GM23338 (cell line): Measurements from ENCODE around the gene ADAM15.

Experiments
- CREB1 ChIP-seq: fragments of 250-450 bp; sonication (Bioruptor Pico); IDR thresholded peaks from 2 replicates; pipeline ENCODE4 v1.5.0; 2020; ENCODE audit warnings: low read depth, mild to moderate bottlenecking, moderate library complexity
- EZH2 ChIP-seq: fragments of 200-600 bp; sonication (generic); IDR thresholded peaks from one replicate; pipeline ENCODE4 v1.8.0; 2017; ENCODE audit warnings: antibody characterized with exemption, mild to moderate bottlenecking, low read depth; ENCODE audit not compliant: unreplicated experiment
- EZH2phosphoT487 ChIP-seq: fragments of 200-600 bp; sonication (generic); IDR thresholded peaks from one replicate; pipeline ENCODE4 v1.8.1; 2018; ENCODE audit warnings: antibody characterized with exemption; ENCODE audit not compliant: unreplicated experiment
- JUNB ChIP-seq: IDR thresholded peaks from one replicate; pipeline ENCODE4 v1.6.1; 2016; ENCODE audit warnings: antibody characterized with exemption; ENCODE audit not compliant: unreplicated experiment
- NANOG ChIP-seq: IDR thresholded peaks from 2 replicates; pipeline ENCODE4 v1.6.1; 2016; ENCODE audit warnings: antibody characterized with exemption, borderline replicate concordance
- POLR2AphosphoS5 ChIP-seq: IDR thresholded peaks from 2 replicates; pipeline ENCODE4 v1.6.1; 2016; ENCODE audit warnings: antibody characterized with exemption, low read depth
- ZNF114 ChIP-seq: fragments of 250-450 bp; sonication (Bioruptor Pico); IDR thresholded peaks from 2 replicates; pipeline ENCODE4 v1.5.0; 2020; ENCODE audit warnings: mild to moderate bottlenecking, moderate library complexity
- TF ChIP-seq, protein P1 (sequence below), 2 experiments: fragments of 200-600 bp in 1 of 2; sonication (generic) in 1 of 2; conservative IDR thresholded peaks; 2 replicates each; pipeline versions ENCODE4 v1.5.1 to v1.6.1; 2016 to 2017; ENCODE audit warnings: antibody characterized with exemption in 2 of 2, low read depth in 2 of 2, mild to moderate bottlenecking in 2 of 2, moderate library complexity in 1 of 2
- TF ChIP-seq, protein P2 (sequence below): IDR thresholded peaks from one replicate; pipeline ENCODE4 v1.6.1; 2018; ENCODE audit warnings: antibody characterized with exemption; ENCODE audit not compliant: unreplicated experiment
- TF ChIP-seq, protein P3 (sequence below): fragments of 250-450 bp; sonication (Bioruptor Pico); IDR thresholded peaks from 2 replicates; pipeline ENCODE4 v1.5.0; 2020; ENCODE audit warnings: mild to moderate bottlenecking, moderate library complexity

DNA sequence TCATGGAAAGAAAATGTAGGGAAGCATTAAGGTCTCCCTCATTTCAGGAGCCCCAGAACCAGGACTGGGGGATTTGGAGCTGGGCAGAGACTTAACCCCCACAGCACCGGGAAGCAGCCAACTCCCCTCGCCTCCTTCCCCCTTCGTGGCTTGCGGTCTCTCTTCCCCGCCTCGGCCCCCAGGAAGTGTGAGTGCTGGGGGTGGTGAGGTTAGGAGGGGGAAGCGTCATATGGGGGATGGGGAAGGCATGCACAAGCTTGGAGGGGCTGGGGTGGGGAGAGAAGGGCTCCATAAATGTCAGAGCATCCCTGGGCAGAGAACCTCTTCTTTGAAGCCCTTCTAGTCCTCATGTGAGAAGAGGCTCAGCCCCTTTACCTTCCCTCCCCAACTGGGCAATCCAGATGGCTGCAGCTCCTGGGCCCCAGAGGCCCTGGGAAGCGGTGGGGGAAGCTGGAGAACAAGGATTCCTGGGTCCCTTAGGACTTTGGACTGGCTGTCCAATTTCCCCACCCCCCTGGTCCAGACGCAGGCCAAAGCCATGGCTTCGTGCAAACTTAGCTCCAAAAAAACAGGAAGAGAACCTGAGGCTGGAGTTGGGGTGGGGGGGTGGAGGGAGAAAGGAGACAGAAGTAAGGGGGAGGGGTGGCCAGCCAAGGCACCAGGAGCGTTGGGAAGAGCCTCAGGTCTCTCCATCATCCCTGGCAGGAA, 40.8 kb upstream of the ADAM15 start:
- TF ChIP-seq, protein P1, sequence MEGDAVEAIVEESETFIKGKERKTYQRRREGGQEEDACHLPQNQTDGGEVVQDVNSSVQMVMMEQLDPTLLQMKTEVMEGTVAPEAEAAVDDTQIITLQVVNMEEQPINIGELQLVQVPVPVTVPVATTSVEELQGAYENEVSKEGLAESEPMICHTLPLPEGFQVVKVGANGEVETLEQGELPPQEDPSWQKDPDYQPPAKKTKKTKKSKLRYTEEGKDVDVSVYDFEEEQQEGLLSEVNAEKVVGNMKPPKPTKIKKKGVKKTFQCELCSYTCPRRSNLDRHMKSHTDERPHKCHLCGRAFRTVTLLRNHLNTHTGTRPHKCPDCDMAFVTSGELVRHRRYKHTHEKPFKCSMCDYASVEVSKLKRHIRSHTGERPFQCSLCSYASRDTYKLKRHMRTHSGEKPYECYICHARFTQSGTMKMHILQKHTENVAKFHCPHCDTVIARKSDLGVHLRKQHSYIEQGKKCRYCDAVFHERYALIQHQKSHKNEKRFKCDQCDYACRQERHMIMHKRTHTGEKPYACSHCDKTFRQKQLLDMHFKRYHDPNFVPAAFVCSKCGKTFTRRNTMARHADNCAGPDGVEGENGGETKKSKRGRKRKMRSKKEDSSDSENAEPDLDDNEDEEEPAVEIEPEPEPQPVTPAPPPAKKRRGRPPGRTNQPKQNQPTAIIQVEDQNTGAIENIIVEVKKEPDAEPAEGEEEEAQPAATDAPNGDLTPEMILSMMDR (conservative IDR thresholded peaks at IDR 0.05; ENCODE audit: low read depth in 2 of 2), result no peak
- TF ChIP-seq POLR2AphosphoS5 (no peak), NANOG (no peak), EZH2 (no peak), JUNB (no peak), ZNF114 (CRISPR knock-in tag) (no peak), EZH2phosphoT487 (no peak), CREB1 (CRISPR knock-in tag) (no peak)
- TF ChIP-seq, protein P2, sequence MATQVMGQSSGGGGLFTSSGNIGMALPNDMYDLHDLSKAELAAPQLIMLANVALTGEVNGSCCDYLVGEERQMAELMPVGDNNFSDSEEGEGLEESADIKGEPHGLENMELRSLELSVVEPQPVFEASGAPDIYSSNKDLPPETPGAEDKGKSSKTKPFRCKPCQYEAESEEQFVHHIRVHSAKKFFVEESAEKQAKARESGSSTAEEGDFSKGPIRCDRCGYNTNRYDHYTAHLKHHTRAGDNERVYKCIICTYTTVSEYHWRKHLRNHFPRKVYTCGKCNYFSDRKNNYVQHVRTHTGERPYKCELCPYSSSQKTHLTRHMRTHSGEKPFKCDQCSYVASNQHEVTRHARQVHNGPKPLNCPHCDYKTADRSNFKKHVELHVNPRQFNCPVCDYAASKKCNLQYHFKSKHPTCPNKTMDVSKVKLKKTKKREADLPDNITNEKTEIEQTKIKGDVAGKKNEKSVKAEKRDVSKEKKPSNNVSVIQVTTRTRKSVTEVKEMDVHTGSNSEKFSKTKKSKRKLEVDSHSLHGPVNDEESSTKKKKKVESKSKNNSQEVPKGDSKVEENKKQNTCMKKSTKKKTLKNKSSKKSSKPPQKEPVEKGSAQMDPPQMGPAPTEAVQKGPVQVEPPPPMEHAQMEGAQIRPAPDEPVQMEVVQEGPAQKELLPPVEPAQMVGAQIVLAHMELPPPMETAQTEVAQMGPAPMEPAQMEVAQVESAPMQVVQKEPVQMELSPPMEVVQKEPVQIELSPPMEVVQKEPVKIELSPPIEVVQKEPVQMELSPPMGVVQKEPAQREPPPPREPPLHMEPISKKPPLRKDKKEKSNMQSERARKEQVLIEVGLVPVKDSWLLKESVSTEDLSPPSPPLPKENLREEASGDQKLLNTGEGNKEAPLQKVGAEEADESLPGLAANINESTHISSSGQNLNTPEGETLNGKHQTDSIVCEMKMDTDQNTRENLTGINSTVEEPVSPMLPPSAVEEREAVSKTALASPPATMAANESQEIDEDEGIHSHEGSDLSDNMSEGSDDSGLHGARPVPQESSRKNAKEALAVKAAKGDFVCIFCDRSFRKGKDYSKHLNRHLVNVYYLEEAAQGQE, result no peak
- TF ChIP-seq, protein P3, sequence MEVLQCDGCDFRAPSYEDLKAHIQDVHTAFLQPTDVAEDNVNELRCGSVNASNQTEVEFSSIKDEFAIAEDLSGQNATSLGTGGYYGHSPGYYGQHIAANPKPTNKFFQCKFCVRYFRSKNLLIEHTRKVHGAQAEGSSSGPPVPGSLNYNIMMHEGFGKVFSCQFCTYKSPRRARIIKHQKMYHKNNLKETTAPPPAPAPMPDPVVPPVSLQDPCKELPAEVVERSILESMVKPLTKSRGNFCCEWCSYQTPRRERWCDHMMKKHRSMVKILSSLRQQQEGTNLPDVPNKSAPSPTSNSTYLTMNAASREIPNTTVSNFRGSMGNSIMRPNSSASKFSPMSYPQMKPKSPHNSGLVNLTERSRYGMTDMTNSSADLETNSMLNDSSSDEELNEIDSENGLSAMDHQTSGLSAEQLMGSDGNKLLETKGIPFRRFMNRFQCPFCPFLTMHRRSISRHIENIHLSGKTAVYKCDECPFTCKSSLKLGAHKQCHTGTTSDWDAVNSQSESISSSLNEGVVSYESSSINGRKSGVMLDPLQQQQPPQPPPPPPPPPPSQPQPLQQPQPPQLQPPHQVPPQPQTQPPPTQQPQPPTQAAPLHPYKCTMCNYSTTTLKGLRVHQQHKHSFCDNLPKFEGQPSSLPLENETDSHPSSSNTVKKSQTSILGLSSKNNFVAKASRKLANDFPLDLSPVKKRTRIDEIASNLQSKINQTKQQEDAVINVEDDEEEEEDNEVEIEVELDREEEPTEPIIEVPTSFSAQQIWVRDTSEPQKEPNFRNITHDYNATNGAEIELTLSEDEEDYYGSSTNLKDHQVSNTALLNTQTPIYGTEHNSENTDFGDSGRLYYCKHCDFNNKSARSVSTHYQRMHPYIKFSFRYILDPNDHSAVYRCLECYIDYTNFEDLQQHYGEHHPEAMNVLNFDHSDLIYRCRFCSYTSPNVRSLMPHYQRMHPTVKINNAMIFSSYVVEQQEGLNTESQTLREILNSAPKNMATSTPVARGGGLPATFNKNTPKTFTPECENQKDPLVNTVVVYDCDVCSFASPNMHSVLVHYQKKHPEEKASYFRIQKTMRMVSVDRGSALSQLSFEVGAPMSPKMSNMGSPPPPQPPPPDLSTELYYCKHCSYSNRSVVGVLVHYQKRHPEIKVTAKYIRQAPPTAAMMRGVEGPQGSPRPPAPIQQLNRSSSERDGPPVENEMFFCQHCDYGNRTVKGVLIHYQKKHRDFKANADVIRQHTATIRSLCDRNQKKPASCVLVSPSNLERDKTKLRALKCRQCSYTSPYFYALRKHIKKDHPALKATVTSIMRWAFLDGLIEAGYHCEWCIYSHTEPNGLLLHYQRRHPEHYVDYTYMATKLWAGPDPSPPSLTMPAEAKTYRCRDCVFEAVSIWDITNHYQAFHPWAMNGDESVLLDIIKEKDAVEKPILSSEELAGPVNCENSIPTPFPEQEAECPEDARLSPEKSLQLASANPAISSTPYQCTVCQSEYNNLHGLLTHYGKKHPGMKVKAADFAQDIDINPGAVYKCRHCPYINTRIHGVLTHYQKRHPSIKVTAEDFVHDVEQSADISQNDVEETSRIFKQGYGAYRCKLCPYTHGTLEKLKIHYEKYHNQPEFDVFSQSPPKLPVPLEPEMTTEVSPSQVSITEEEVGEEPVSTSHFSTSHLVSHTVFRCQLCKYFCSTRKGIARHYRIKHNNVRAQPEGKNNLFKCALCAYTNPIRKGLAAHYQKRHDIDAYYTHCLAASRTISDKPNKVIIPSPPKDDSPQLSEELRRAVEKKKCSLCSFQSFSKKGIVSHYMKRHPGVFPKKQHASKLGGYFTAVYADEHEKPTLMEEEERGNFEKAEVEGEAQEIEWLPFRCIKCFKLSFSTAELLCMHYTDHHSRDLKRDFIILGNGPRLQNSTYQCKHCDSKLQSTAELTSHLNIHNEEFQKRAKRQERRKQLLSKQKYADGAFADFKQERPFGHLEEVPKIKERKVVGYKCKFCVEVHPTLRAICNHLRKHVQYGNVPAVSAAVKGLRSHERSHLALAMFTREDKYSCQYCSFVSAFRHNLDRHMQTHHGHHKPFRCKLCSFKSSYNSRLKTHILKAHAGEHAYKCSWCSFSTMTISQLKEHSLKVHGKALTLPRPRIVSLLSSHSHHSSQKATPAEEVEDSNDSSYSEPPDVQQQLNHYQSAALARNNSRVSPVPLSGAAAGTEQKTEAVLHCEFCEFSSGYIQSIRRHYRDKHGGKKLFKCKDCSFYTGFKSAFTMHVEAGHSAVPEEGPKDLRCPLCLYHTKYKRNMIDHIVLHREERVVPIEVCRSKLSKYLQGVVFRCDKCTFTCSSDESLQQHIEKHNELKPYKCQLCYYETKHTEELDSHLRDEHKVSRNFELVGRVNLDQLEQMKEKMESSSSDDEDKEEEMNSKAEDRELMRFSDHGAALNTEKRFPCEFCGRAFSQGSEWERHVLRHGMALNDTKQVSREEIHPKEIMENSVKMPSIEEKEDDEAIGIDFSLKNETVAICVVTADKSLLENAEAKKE, result no peak
